ENCODE measurements around the gene SRP14.
"Not testable (repeated sequence)": the region's sequence is repeated elsewhere in the genome, so short reads cannot be mapped to it uniquely, and the experiment has no call there.

SRP14 gene

DNA sequence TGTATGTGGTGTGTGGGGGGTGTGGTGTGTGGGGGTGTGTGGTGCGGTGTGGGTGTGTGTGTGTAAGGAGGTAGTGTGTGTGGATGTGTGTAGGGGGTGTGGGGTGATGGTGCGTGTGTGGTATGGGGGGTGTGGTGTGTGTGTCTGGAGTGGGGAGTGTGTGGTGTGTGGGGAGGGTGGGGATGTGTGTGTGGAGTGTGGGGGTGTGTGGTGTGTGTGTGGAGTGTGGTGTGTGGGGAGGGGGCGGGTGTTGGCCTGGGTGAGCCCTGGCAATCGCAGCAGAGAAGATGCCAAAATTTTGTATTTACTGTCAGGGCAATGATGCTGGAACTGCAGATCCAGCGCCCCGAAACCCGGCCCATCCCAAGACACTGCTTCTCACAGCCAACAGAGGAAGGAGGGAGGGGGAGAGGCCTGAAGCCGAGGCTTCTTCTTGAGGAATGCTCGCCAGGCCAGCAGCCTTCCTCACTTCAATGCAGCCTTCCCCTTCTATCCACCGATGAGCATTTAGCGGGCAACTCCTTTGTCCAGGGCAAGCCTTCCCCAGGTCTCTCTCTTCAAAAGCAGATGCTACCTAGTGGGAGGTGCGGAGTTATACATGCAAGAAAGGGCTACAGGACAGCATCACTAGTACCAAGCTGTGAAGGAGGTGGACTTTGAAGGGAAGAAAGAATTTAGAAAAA, 11.9 kb upstream of the SRP14 start:
- no peak for DNase-seq (ENCODE audit: low spot score)

DNA sequence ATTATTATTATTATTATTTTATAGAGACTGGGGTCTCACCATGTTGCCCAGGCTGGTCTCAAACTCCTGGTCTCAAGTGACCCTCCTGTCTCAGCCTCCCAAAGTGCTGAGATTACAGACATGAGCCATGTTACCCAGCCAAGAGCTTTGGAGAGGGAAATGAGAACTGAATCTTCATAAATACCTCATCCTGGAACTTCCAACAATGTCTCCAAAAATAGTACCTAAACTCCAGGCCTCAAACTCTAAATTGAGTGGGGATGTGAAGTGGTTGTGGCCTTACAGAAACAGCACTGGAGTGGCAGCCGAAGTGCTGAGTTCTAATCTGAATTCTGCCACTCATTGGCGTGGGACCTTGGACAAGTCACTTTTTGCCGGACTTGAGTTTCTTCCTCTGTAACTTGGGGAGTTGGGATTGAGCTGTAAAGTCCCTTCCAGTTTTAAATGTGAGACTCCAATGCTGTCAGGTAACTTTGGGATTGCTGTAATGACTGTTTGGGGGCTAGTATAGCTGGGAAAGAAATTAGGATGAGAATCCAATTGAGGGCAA, 10.0 kb upstream of the SRP14 start:
- DNase-seq (ENCODE audit: low spot score) = no peak

- no peak for DNase-seq (ENCODE audit: low spot score)
Observed at GRCh38 chr15:40048211-40048792, 9.3 kb upstream of the SRP14 start.

- peak; percentile 64 for DNase-seq (ENCODE audit: low spot score)
Observed at GRCh38 chr15:40047415-40048210, 8.6 kb upstream of the SRP14 start.

DNA sequence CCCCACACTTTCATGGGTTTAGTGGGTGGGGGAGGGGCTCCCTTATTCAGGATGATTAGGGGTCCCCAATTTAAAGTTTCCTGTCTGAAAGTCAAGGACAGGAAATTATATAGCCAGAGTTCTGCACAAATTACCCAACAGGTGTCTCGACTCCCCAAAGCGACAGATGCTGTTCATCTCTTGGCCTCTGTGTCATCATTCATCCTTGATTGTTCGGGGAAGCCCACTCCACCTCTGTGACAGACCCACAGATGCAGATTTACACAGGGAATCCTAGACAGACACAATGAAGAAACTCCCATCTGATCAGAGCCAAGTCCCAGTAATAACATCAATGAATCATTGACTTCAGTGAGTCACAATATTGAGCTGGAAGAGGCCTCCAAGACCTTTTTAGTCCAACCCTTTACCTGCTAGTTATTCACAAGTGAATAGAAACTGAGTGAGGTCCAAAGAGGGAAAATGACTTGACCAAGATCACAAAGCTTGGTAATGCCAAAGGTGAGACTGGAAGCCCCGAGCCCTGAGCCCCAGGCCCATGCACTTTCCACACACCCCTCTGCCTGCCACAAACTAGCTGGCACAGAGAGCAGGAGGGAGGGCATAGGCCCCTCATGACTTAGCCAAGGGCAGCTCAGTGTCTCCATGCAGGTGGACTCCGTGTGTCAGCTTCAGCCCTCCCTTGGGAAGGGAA, 7.9 kb upstream of the SRP14 start:
- no peak for DNase-seq (ENCODE audit: low spot score)

DNA sequence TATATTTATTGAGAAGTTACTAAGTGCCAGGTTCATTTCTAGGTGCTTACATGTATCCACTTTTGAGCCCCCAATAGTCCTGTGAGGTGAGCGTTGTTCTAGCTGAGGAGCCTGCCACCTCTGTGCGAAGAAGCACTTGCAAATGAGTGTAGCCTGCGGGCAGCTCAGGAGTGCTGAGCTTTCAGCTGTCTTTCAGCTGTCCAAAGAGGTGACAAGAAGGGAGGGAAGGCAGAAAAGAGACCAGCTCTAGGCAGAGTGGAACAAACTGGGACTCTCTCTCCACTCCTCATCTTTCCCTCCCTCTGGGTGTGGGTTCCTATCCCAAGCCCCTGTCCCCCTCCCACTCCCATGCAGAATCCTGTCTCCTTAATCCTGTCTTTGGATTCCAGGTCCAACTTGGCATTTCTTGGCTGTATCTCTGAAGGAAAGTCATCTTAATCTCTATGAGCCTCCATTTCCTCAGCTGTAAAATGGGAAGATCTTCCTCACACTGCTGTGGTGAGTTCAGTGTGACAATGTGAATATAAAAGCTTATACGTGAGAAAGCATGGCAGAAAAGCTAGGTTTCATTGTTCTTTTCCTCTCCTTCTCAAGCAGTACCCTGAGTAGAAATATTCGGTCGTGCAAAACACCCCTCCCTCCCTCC, 6.7 kb upstream of the SRP14 start:
- DNase-seq (ENCODE audit: low spot score) = no peak

- peak; percentile 90 for DNase-seq (ENCODE audit: low spot score)
Observed at GRCh38 chr15:40044717-40045571, 6.0 kb upstream of the SRP14 start.

GRCh38 chr15:40043927-40044716, 5.1 kb upstream of the SRP14 start:
- DNase-seq (ENCODE audit: low spot score) = no peak

DNA sequence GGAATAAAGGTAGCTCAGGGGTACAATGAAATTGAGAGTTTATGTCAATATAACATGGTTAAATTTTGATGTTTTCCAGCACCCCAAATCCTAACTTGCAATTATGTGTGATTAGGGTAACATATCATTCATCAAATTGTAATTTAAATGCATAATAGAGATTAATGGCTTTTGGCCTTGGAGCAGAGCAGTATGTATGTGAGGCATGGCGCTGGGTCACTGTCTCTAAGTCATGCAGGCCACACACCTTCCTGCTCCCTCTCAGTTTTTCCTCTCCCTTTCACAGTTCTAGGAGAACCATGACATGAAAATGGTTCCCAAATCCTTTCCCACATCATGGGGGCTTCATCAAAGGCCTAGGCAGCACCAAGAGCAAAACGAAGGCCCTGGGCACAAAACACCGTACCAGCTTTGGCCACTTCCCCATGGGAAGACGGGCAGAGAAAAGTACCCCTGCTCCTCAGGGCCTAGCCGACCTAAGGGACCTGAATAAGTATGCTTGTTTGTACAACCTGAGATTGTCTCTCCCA, 3.9 kb upstream of the SRP14 start:
- no peak for DNase-seq (ENCODE audit: low spot score)

DNA sequence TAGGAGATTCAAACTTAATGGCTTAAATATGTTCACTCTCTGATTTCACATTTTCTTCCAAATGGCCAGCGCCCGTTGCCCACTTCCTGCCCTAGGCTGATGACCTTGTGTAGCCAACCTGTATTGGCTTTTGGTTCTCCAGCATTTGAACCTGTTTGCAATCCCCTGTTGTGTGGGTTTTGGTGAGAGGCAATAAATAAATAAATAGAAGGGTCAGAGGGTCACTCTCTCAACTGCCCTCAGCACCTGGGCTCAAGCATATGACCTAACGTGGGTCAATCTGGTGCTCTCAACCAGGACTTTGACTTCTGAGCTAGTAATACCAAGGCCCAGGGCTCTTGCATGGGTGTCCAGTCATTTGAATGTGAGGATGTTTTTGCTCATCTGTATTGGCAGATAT, 1.8 kb upstream of the SRP14 start:
- DNase-seq (ENCODE audit: low spot score) = no peak

- no peak for DNase-seq (ENCODE audit: low spot score)
Observed at GRCh38 chr15:40040293-40040635, 1.3 kb upstream of the SRP14 start.

GRCh38 chr15:40038275-40038637, 725 bp downstream of the SRP14 start:
- no peak for DNase-seq (ENCODE audit: low spot score)

DNA sequence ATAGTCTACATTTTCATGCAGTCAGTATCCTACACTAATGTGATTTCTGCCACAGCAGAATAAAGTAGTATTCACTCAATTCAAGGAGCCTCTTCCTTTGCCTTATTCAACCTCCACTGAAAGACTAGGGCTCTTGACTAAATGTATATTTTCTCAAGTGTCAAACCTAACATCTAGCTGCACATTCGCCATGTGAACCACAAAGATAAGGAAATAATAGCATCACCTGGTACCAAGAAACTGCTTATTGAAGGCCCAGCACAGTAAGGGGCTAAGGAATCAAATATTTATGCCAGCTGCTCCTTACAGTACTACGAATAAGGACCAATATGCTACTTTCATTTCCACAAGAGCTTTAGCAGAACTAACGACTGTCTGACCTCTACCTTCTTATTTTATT, 1.3 kb downstream of the SRP14 start:
- no peak for DNase-seq (ENCODE audit: low spot score)

DNA sequence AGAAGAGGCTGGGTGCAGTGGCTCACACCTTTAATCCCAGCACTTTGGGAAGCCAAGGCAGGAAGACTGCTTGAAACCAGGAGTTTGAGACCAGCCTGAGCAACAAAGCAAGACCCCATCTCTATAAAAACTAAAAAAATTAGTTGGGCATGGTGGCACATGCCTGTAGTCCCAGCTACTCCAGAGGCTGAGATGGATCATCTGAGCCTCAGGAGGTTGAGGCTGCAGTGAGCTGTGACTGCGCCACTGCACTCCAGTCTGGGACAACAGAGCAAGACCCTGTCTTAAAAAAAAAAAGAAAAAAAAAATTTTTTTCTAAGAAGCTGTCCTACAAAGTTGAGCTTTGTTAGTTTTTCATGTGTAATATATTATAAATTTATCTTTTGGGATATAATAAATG, 3.8 kb downstream of the SRP14 start:
- DNase-seq (ENCODE audit: low spot score) = not testable (repeated sequence)

GRCh38 chr15:40034186-40034946, 4.6 kb downstream of the SRP14 start:
- peak; percentile 34 for DNase-seq (ENCODE audit: low spot score)

DNA sequence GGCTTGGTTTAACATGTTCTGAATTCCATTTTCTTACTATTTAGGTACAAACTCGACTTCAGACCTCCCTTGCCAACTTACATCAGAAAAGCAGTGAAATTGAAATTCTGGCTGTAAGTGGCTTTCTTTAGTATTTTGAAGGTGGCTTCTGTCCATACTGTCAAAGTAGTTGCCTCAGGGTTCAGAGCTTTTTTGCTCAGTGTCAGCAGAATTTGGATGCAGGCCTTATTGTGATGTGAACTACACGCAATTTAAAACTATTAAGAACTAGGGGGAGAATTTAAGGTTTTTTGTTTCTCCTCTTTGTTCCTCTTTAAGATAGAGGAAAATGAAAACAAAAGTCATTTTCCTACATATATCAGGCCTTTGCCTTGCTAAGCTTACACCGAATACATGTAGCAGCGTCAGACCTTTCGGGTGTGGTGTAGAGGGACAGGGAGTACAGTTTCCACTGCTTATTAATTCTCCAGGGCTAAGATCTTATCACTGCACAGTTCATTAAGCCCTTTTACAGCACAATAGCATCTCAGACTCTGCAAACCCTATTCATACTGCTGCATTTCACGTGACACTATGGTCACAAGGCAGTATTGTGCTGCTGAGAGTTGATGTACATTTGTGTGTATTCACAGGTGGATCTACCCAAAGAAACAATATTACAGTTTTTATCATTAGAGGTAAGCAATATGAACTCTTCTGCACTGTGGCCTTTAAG, 6.7 kb downstream of the SRP14 start:
- no peak for DNase-seq (ENCODE audit: low spot score)

GRCh38 chr15:40031300-40031699, 7.7 kb downstream of the SRP14 start:
- no peak for DNase-seq (ENCODE audit: low spot score)
